ENCODE results near the gene ZNF598. TPM values are rescaled to one million over a fixed set of nuclear protein-coding genes. Genes with fewer than 3 reads are reported as not detected.

Gene ZNF598
- polyA plus RNA-seq, 1 donor from 2014 or later: 22.1 TPM

- H3K4me3 ChIP-seq (ENCODE audit: low read length): peak overlapping the region; percentile 88
- no peaks in the 10 kb centered on the region for H4K20me1 ChIP-seq (ENCODE audit: insufficient read depth)
- no peaks in the 10 kb centered on the region for H3F3A ChIP-seq (ENCODE audit: insufficient read depth, low read length, poor library complexity, severe bottlenecking)
- no peak overlapping the region for H3K9ac ChIP-seq (ENCODE audit: low read length)
- no peaks in the 10 kb centered on the region for H3K9me3 ChIP-seq (ENCODE audit: low read length)
- H3K36me3 ChIP-seq (ENCODE audit: insufficient read depth, low read length): no peaks in the 10 kb centered on the region
- TF ChIP-seq CTCF (IDR thresholded peaks at IDR 0.05; ENCODE audit: poor library complexity, severe bottlenecking) (peak; percentile 10), SMC3 (conservative IDR thresholded peaks at IDR 0.05; ENCODE audit: poor library complexity) (no peak), TAF1 (IDR thresholded peaks at IDR 0.05; ENCODE audit: low read depth) (no peak)
- H3K79me2 ChIP-seq (replicated peaks; ENCODE audit: insufficient read depth, low read length): no peaks in the 10 kb centered on the region
- H3K9me2 ChIP-seq (ENCODE audit: insufficient read depth, low read length): no peaks in the 10 kb centered on the region
- H3K27me3 ChIP-seq (ENCODE audit: insufficient read depth, low read depth, low read length): peaks cover 21% of the 10 kb centered on the region
- no peak overlapping the region for H3K4me2 ChIP-seq (ENCODE audit: low read length)
- H3K27ac ChIP-seq (ENCODE audit: low read length): no peak overlapping the region
- no peak overlapping the region for H2AFZ ChIP-seq (ENCODE audit: low read depth, low read length)
Observed at GRCh38 chr16:1991948-1992703, 17.5 kb downstream of the ZNF598 start.

GRCh38 chr16:1991588-1991947, 18.1 kb downstream of the ZNF598 start:
- H3K9me2 ChIP-seq (ENCODE audit: insufficient read depth, low read length): no peaks in the 10 kb centered on the region
- no peaks in the 10 kb centered on the region for H3K36me3 ChIP-seq (ENCODE audit: insufficient read depth, low read length)
- no peaks in the 10 kb centered on the region for H3K9me3 ChIP-seq (ENCODE audit: low read length)
- no peak overlapping the region for H3K27ac ChIP-seq (ENCODE audit: low read length)
- H3K9ac ChIP-seq (ENCODE audit: low read length): no peak overlapping the region
- H4K20me1 ChIP-seq (ENCODE audit: insufficient read depth): no peaks in the 10 kb centered on the region
- H3K4me3 ChIP-seq (ENCODE audit: low read length): peak overlapping the region; percentile 88
- H3F3A ChIP-seq (ENCODE audit: insufficient read depth, low read length, poor library complexity, severe bottlenecking): no peaks in the 10 kb centered on the region
- no peak overlapping the region for H3K4me2 ChIP-seq (ENCODE audit: low read length)
- no peaks in the 10 kb centered on the region for H3K79me2 ChIP-seq (replicated peaks; ENCODE audit: insufficient read depth, low read length)
- H2AFZ ChIP-seq (ENCODE audit: low read depth, low read length): no peak overlapping the region
- H3K27me3 ChIP-seq (ENCODE audit: insufficient read depth, low read depth, low read length): peaks cover 21% of the 10 kb centered on the region
- TF ChIP-seq POLR2AphosphoS5 (IDR thresholded peaks at IDR 0.05) (no peak), MXI1 (conservative IDR thresholded peaks at IDR 0.05; ENCODE audit: poor library complexity, severe bottlenecking) (no peak), SMC3 (conservative IDR thresholded peaks at IDR 0.05; ENCODE audit: poor library complexity) (no peak), EZH2 (IDR thresholded peaks at IDR 0.05; ENCODE audit: borderline replicate concordance, insufficient read depth, low read length, poor library complexity, severe bottlenecking) (no peak), REST (IDR thresholded peaks at IDR 0.05; ENCODE audit: borderline replicate concordance) (no peak), TAF1 (IDR thresholded peaks at IDR 0.05; ENCODE audit: low read depth) (no peak), RAD21 (conservative IDR thresholded peaks at IDR 0.05) (no peak), CTCF (IDR thresholded peaks at IDR 0.05; ENCODE audit: poor library complexity, severe bottlenecking) (no peak), EP300 (conservative IDR thresholded peaks at IDR 0.05; ENCODE audit: poor library complexity, severe bottlenecking) (no peak)
